K562 (cell line): ENCODE measurements around the gene LRRC1.

Source experiments
- CBX3 ChIP-seq, 2 experiments: IDR thresholded peaks; 1 replicate in 1 of 2; 2 replicates in 1 of 2; pipeline ENCODE4 v1.6.1; 2012; ENCODE audit warnings: inconsistent platforms in 2 of 2, low read length in 2 of 2, borderline replicate concordance in 1 of 2, control low read depth in 1 of 2
- FIP1L1 ChIP-seq: fragments of 200-400 bp; formaldehyde crosslinking; IDR thresholded peaks from 2 replicates; pipeline ENCODE4 v1.6.1; 2018; ENCODE audit warnings: mild to moderate bottlenecking, low read depth, low read length; ENCODE audit not compliant: poor library complexity, severe bottlenecking
- GABPA ChIP-seq: fragments of 200-800 bp; sonication (Bioruptor generic); conservative IDR thresholded peaks from 2 replicates; pipeline ENCODE4 v1.6.1; 2016; ENCODE audit warnings: low read depth, missing genetic modification characterization, missing compliant biosample characterization
- PHF21A ChIP-seq: fragments of 450-650 bp; IDR thresholded peaks from 2 replicates; pipeline ENCODE4 v1.6.1; 2017; ENCODE audit warnings: low read depth, borderline replicate concordance

DNA sequence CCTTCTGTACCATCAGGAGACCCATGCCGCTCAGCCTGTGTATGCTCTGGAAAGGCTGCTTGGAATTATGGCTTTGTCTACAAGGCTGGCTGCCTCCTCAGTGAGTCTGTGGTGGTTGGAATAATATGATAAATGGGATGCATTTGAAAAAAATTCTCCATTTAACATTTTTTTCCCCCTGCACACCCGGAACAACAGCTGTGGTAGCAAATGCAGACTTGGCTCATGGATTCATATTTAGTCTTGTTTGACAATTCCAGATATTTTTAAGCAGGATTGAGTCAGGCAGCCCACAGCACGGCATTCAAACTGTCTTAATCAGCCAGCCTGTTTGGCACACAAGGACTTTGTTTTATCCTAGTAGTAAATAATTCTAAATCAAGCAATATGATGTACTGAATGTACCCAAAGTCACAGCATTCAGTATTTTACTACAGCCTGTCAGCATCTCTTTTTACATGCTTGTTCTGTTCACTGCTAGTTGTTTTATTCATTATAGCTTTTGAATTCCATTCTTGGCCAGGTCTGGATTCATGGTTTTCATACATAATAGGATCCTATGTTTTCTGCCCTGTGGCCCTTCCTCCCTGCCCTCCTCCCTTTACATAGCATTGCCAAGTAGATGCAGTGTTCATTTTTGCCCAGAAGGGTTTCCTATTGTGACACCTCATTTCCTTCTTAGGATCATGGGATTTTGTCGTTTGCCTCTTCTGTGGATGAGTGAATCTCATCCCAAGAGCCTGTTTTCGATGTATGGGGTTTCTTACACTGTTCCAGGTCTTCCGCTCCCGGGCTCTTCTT, 68.1 kb downstream of the LRRC1 start:
- TF ChIP-seq FIP1L1 (no peak), CBX3 (IDR thresholded peaks at IDR 0.05; ENCODE audit: borderline replicate concordance in 1 of 2, low read length in 2 of 2) (no peak), GABPA (no peak), PHF21A (no peak)
